A673 (cell line): Measurements from ENCODE around the gene KCNQ2.

Experiments used
- CTCF ChIP-seq: fragments of 300-800, 200-600 bp; sonication (generic); conservative IDR thresholded peaks from 2 replicates; pipeline ENCODE4 v1.5.1; 2017; ENCODE audit warnings: low read depth, mild to moderate bottlenecking, antibody characterized with exemption, low read length, moderate library complexity, mixed read lengths
- EZH2 ChIP-seq: fragments of 200-600 bp; sonication (generic); IDR thresholded peaks from 2 replicates; pipeline ENCODE4 v1.6.1; 2017; ENCODE audit warnings: borderline replicate concordance, low read depth, mild to moderate bottlenecking, mixed read lengths, antibody characterized with exemption, low read length; ENCODE audit not compliant: poor library complexity, severe bottlenecking

- TF ChIP-seq CTCF (no peak), EZH2 (no peak)
Observed at GRCh38 chr20:63403403-63404105, 68.9 kb downstream of the KCNQ2 start.
